ENCODE measurements around the gene RTL5.

DNA sequence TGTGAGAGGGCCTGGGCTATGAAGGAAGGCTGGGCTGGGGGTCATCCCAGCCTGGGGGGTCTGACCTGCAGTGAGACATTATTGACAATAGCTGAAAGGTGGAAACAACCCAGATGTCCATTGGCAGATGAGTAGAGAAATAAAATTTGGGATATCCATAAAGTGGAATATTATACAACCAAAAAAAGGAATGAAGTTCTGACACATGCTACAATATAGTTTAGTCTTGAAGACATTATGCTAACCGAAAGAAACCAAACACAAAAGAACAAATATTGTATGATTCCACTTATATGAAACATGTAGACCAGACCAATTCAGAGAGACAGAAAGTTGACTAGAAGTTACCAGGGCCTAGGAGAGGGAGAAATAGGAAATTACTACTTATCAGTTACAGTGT lies 44.7 kb downstream of the RTL5 start:
- TF ChIP-seq, protein P1, sequence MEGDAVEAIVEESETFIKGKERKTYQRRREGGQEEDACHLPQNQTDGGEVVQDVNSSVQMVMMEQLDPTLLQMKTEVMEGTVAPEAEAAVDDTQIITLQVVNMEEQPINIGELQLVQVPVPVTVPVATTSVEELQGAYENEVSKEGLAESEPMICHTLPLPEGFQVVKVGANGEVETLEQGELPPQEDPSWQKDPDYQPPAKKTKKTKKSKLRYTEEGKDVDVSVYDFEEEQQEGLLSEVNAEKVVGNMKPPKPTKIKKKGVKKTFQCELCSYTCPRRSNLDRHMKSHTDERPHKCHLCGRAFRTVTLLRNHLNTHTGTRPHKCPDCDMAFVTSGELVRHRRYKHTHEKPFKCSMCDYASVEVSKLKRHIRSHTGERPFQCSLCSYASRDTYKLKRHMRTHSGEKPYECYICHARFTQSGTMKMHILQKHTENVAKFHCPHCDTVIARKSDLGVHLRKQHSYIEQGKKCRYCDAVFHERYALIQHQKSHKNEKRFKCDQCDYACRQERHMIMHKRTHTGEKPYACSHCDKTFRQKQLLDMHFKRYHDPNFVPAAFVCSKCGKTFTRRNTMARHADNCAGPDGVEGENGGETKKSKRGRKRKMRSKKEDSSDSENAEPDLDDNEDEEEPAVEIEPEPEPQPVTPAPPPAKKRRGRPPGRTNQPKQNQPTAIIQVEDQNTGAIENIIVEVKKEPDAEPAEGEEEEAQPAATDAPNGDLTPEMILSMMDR (conservative IDR thresholded peaks at IDR 0.05), result no peak
- TF ChIP-seq ZFX (IDR thresholded peaks at IDR 0.05), result no peak

Data from C4-2B (cell line).